Measurements from ENCODE around the gene CCDC6.

GRCh38 chr10:59880971-59881510 is 25.3 kb downstream of the CCDC6 start:
- TF ChIP-seq CTCF (conservative IDR thresholded peaks at IDR 0.05; ENCODE audit: low read depth, low read length) (no peak), EZH2 (IDR thresholded peaks at IDR 0.05; ENCODE audit: low read length, unreplicated experiment) (no peak)
